SK-N-SH (cell line): ENCODE results near the gene MCTS1. TPM values are rescaled to one million over a fixed set of nuclear protein-coding genes. Genes with fewer than 3 reads are reported as not detected.

ENCODE experiments used
- CTCF ChIA-PET: fragments of 300-600, 350-600 bp; formaldehyde crosslinking; extraction: SDS; loops from one replicate; lab custom pipeline; 2021; lab: Yijun Ruan, JAX
- POLR2A ChIA-PET: fragments of 350-600 bp; sonication (Branson Sonifier 250); formaldehyde crosslinking; extraction: SDS; loops from one replicate; lab custom pipeline; 2020; ENCODE audit warnings: antibody characterized with exemption, inconsistent platforms; lab: Yijun Ruan, JAX
- DNase-seq: peaks from one replicate; pipeline ENCODE4 v3.0.0; 2012
- H2AFZ ChIP-seq: fragments of 200-600 bp; sonication (generic); 2 replicates; pipeline ENCODE4 v1.8.1; 2016; ENCODE audit warnings: antibody characterized with exemption, mild to moderate bottlenecking, low read depth
- H3F3A ChIP-seq: fragments of 200-600 bp; sonication (generic); replicated peaks from 2 replicates; pipeline ENCODE3; 2016; ENCODE audit warnings: antibody characterized with exemption, mild to moderate bottlenecking; ENCODE audit not compliant: insufficient read depth
- H3K27ac ChIP-seq, 2 experiments: fragments of 200-500 bp in 1 of 2; fragments of 200-600 bp in 1 of 2; sonication (Bioruptor generic) in 1 of 2; sonication (generic), shearing (Covaris generic) in 1 of 2; 2 replicates each; pipeline versions ENCODE4 v1.5.1 to v1.6.1; 2014 to 2016; ENCODE audit warnings: low read depth in 2 of 2, inconsistent platforms in 1 of 2, low read length in 1 of 2, mild to moderate bottlenecking in 1 of 2, mixed read lengths in 1 of 2
- H3K27me3 ChIP-seq: fragments of 200-600 bp; sonication (generic), shearing (Covaris generic); 2 replicates; pipeline ENCODE4 v1.6.1; 2016; ENCODE audit warnings: mixed run types; ENCODE audit not compliant: insufficient read depth
- H3K36me3 ChIP-seq, 2 experiments: fragments of 200-500 bp in 1 of 2; fragments of 200-600 bp in 1 of 2; sonication (Bioruptor generic) in 1 of 2; sonication (generic) in 1 of 2; replicated peaks in 1 of 2; 2 replicates each; pipeline versions ENCODE3 to v1.5.1; 2014 to 2016; ENCODE audit warnings: low read length in 1 of 2, mild to moderate bottlenecking in 1 of 2; ENCODE audit not compliant: insufficient read depth in 2 of 2, control insufficient read depth in 1 of 2
- H3K4me1 ChIP-seq, 2 experiments: fragments of 200-500 bp in 1 of 2; fragments of 200-600 bp in 1 of 2; sonication (Bioruptor generic) in 1 of 2; sonication (generic), shearing (Covaris generic) in 1 of 2; 2 replicates each; pipeline versions ENCODE4 v1.5.1 to v1.6.1; 2014 to 2016; ENCODE audit warnings: low read depth in 1 of 2, low read length in 1 of 2, mixed run types in 1 of 2; ENCODE audit not compliant: insufficient read depth in 2 of 2, control insufficient read depth in 1 of 2
- H3K4me2 ChIP-seq: fragments of 200-600 bp; sonication (generic), shearing (Covaris generic); 2 replicates; pipeline ENCODE4 v1.6.1; 2017; ENCODE audit warnings: mixed run types
- H3K4me3 ChIP-seq, 2 experiments: fragments of 200-500 bp in 1 of 2; fragments of 200-600 bp in 1 of 2; sonication (Bioruptor generic) in 1 of 2; sonication (generic), shearing (Covaris generic) in 1 of 2; 2 replicates each; pipeline versions ENCODE4 v1.5.1 to v1.8.1; 2014 to 2016; ENCODE audit warnings: low read depth in 2 of 2, inconsistent platforms in 1 of 2, low read length in 1 of 2, mild to moderate bottlenecking in 1 of 2, mixed read lengths in 1 of 2, moderate library complexity in 1 of 2
- H3K79me2 ChIP-seq: fragments of 200-600 bp; sonication (generic); 2 replicates; pipeline ENCODE4 v1.8.1; 2017; ENCODE audit warnings: mild to moderate bottlenecking; ENCODE audit not compliant: insufficient read depth
- H3K9ac ChIP-seq: fragments of 200-600 bp; sonication (generic); 2 replicates; pipeline ENCODE4 v1.6.1; 2017; ENCODE audit warnings: mixed run types
- H3K9me2 ChIP-seq: fragments of 200-600 bp; sonication (generic); 2 replicates; pipeline ENCODE4 v1.6.1; 2017; ENCODE audit warnings: mixed run types
- H3K9me3 ChIP-seq: fragments of 200-600 bp; sonication (generic); 2 replicates; pipeline ENCODE4 v1.6.1; 2017; ENCODE audit warnings: mixed run types, mild to moderate bottlenecking, moderate library complexity
- H4K20me1 ChIP-seq: fragments of 200-600 bp; sonication (generic); 2 replicates; pipeline ENCODE4 v1.6.1; 2017; ENCODE audit warnings: mild to moderate bottlenecking, mixed run types; ENCODE audit not compliant: insufficient read depth
- CHD2 ChIP-seq: fragments of 150-350 bp; IDR thresholded peaks from 2 replicates; pipeline ENCODE4 v1.6.1; 2018; ENCODE audit warnings: low read length; ENCODE audit not compliant: partially characterized antibody
- EZH2phosphoT487 ChIP-seq: fragments of 200-600 bp; sonication (generic); IDR thresholded peaks from 2 replicates; pipeline ENCODE4 v1.6.1; 2017; ENCODE audit warnings: low read depth, mixed run types, mild to moderate bottlenecking, antibody characterized with exemption, moderate library complexity, borderline replicate concordance
- FOSL2 ChIP-seq: IDR thresholded peaks from 2 replicates; pipeline ENCODE4 v1.4.0; 2012; ENCODE audit warnings: low read depth, mild to moderate bottlenecking, moderate library complexity, borderline replicate concordance
- FOXJ3 ChIP-seq: sonication (generic); formaldehyde crosslinking; IDR thresholded peaks from 2 replicates; pipeline ENCODE4 v1.5.1; 2020; ENCODE audit warnings: mild to moderate bottlenecking, missing genetic modification reagents
- FOXM1 ChIP-seq: IDR thresholded peaks from 2 replicates; pipeline ENCODE4 v1.4.0; 2012; ENCODE audit warnings: low read depth, mild to moderate bottlenecking
- GABPA ChIP-seq: IDR thresholded peaks from 2 replicates; pipeline ENCODE4 v1.4.0; 2012; ENCODE audit warnings: low read depth, mild to moderate bottlenecking
- JUND ChIP-seq: IDR thresholded peaks from 2 replicates; pipeline ENCODE4 v1.4.0; 2012
- NFIC ChIP-seq: IDR thresholded peaks from 2 replicates; pipeline ENCODE4 v1.4.0; 2012; ENCODE audit warnings: borderline replicate concordance
- NRF1 ChIP-seq: IDR thresholded peaks from 2 replicates; pipeline ENCODE4 v1.6.1; 2012; ENCODE audit warnings: low read depth, mild to moderate bottlenecking, low read length
- POLR2AphosphoS5 ChIP-seq: IDR thresholded peaks from 2 replicates; pipeline ENCODE4 v1.6.1; 2012; ENCODE audit warnings: low read depth, low read length
- RAD21 ChIP-seq: IDR thresholded peaks from 2 replicates; pipeline ENCODE4 v1.6.1; 2012; ENCODE audit warnings: mild to moderate bottlenecking, low read length
- RCOR1 ChIP-seq: fragments of 150-350 bp; IDR thresholded peaks from 2 replicates; pipeline ENCODE4 v1.6.1; 2017; ENCODE audit warnings: antibody characterized with exemption, low read length
- RFX5 ChIP-seq: IDR thresholded peaks from 2 replicates; pipeline ENCODE4 v1.6.1; 2012; ENCODE audit warnings: mild to moderate bottlenecking, improper control_type of control experiment, low read length
- RXRA ChIP-seq: IDR thresholded peaks from 2 replicates; pipeline ENCODE4 v1.4.0; 2012; ENCODE audit warnings: low read depth, mild to moderate bottlenecking, borderline replicate concordance
- SIN3A ChIP-seq: IDR thresholded peaks from 2 replicates; pipeline ENCODE4 v1.6.1; 2012; ENCODE audit warnings: low read depth, mild to moderate bottlenecking, low read length, moderate library complexity, borderline replicate concordance
- TEAD4 ChIP-seq: IDR thresholded peaks from 2 replicates; pipeline ENCODE4 v1.4.0; 2012; ENCODE audit warnings: mild to moderate bottlenecking, borderline replicate concordance; ENCODE audit not compliant: insufficient read depth
- USF1 ChIP-seq: IDR thresholded peaks from 2 replicates; pipeline ENCODE4 v1.4.0; 2012; ENCODE audit warnings: low read depth, borderline replicate concordance
- YY1 ChIP-seq: IDR thresholded peaks from 2 replicates; pipeline ENCODE4 v1.4.0; 2012; ENCODE audit warnings: low read depth, mild to moderate bottlenecking
- WGBS: methylation state at CpG from one replicate; pipeline ENCODE4 v1.1.6; 2017; ENCODE audit warnings: low lambda C conversion rate; 5-methylcytosine and 5-hydroxymethylcytosine counted together
- polyA plus RNA-seq, 3 experiments: library from polyadenylated mRNA; depleted of rRNA; stranded (reverse); fragments of >200 nt; gene quantifications; 2 replicates each; pipeline ENCODE4 v1.2.3, GENCODE V29; 2012
- TF ChIP-seq, protein P1 (sequence below): fragments of 150-350 bp; IDR thresholded peaks from 2 replicates; pipeline ENCODE4 v1.6.1; 2016; ENCODE audit warnings: mild to moderate bottlenecking, low read depth, low read length

MCTS1 gene
- polyA plus RNA-seq, 1 of the 3 experiments (the other 2 are of a cell fraction), result 62.1 TPM

- TF ChIP-seq YY1 (no peak), TEAD4 (no peak), FOXM1 (no peak), SIN3A (no peak), FOSL2 (no peak), RAD21 (no peak), EZH2phosphoT487 (no peak)
Observed at GRCh38 chrX:120604361-120604782, 471 bp downstream of the MCTS1 start (continued).

GRCh38 chrX:120612086-120612485 is 8.2 kb downstream of the MCTS1 start:
- H3K9me2 ChIP-seq, result no peaks in the 10 kb centered on the region
- TF ChIP-seq NFIC (no peak), FOXM1 (no peak), NRF1 (no peak), USF1 (no peak), TEAD4 (no peak), RFX5 (no peak), RCOR1 (no peak), CHD2 (no peak), YY1 (no peak), FOXJ3 (CRISPR knock-in tag) (no peak), JUND (no peak), FOSL2 (no peak)
- TF ChIP-seq, protein P1, sequence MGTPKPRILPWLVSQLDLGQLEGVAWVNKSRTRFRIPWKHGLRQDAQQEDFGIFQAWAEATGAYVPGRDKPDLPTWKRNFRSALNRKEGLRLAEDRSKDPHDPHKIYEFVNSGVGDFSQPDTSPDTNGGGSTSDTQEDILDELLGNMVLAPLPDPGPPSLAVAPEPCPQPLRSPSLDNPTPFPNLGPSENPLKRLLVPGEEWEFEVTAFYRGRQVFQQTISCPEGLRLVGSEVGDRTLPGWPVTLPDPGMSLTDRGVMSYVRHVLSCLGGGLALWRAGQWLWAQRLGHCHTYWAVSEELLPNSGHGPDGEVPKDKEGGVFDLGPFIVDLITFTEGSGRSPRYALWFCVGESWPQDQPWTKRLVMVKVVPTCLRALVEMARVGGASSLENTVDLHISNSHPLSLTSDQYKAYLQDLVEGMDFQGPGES, result no peak
- H3F3A ChIP-seq, result peaks cover 4% of the 10 kb centered on the region
- H3K9ac ChIP-seq, result no peak overlapping the region
- peaks cover 63 to 81% of the 10 kb centered on the region in 2 experiments for H3K36me3 ChIP-seq
- no peaks in the 10 kb centered on the region for H3K9me3 ChIP-seq
- no peak overlapping the region for H3K4me2 ChIP-seq
- no peak overlapping the region for H3K4me3 ChIP-seq
- peaks cover 16% of the 10 kb centered on the region for H3K79me2 ChIP-seq
- no peaks in the 10 kb centered on the region for H4K20me1 ChIP-seq
- no peak for DNase-seq
- H3K27ac ChIP-seq, result no peak overlapping the region
- ChIA-PET CTCF (no interaction called here), POLR2A (no interaction called here)
- WGBS, result 98% methylated on average over 1 of the region's 1 CpG
- no peak overlapping the region for H2AFZ ChIP-seq
- H3K4me1 ChIP-seq, result no peaks in the 10 kb centered on the region
- H3K27me3 ChIP-seq, result no peaks in the 10 kb centered on the region

DNA sequence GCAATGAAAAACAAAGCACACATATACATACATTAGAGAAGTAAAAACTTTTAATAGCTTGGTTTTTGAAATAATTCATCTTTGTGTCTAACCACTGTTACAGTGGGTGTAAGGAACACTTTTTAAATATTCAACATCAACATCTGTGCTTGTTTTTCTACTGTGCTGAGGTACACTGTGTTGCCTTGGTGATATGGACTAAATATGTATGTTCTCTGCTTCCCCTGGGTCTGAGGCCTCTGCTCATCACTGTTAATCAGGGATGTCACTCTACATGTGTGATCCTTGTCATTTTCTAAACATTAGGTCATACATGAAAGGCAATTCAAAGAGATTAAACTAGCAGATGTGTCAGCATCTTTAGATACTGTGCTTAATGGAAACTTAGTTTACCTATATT is 10.9 kb downstream of the MCTS1 start:
- no peaks in the 10 kb centered on the region for H3K9me3 ChIP-seq
- no peak overlapping the region for H3K4me3 ChIP-seq
- no peaks in the 10 kb centered on the region for H3K9me2 ChIP-seq
- DNase-seq, result no peak
- peaks cover 12% of the 10 kb centered on the region for H3F3A ChIP-seq
- peaks cover 44 to 69% of the 10 kb centered on the region in 2 experiments for H3K36me3 ChIP-seq
- TF ChIP-seq JUND, result no peak
- TF ChIP-seq POLR2AphosphoS5, result no peak
- no peak for TF ChIP-seq RXRA
- no peak for TF ChIP-seq CHD2
- TF ChIP-seq GABPA, result no peak
- TF ChIP-seq USF1, result no peak
- TF ChIP-seq FOXJ3 (CRISPR knock-in tag), result no peak
- no peak for TF ChIP-seq NRF1
- no peaks in the 10 kb centered on the region for H3K79me2 ChIP-seq
- no peaks in the 10 kb centered on the region for H4K20me1 ChIP-seq
- H3K4me2 ChIP-seq, result no peak overlapping the region
- H3K9ac ChIP-seq, result no peak overlapping the region
- H3K27ac ChIP-seq, result no peak overlapping the region
- no peaks in the 10 kb centered on the region for H3K27me3 ChIP-seq
- POLR2A ChIA-PET, result no interaction called here
- no peak overlapping the region for H2AFZ ChIP-seq
- H3K4me1 ChIP-seq, result no peaks in the 10 kb centered on the region
- CTCF ChIA-PET, result interaction anchor here (0.6 kb wide), 1 partner anchor 11 kb away, joined by 3 read pairs; no protein-coding TSS in a partner anchor
